ENCODE data around the gene FXR2. TPM values are rescaled to one million over a fixed set of nuclear protein-coding genes. Genes with fewer than 3 reads are reported as not detected.

FXR2 gene
- total and polyA plus RNA-seq, 2 experiments from 2014 or later = 10.9 to 24.4 TPM

- TF ChIP-seq ZNF462 (CRISPR knock-in tag; IDR thresholded peaks at IDR 0.05) = no peak
- TF ChIP-seq POLR2AphosphoS5 (IDR thresholded peaks at IDR 0.05; ENCODE audit: low read depth) = no peak
These were observed 21.5 kb upstream of the FXR2 start (continued) for GRCh38 chr17:7636163-7636562.

- H3K79me2 ChIP-seq (replicated peaks; ENCODE audit: insufficient read depth) = no peaks in the 10 kb centered on the region
- no peaks in the 10 kb centered on the region for H3K9me2 ChIP-seq (ENCODE audit: insufficient read depth)
- peaks cover 34% of the 10 kb centered on the region for H3K4me1 Mint-ChIP-seq
- H3K27ac Mint-ChIP-seq = no peak overlapping the region; the same call in 1 of the 2 replicates
- H2AFZ ChIP-seq = peak overlapping the region; percentile 53
- peaks cover 15% of the 10 kb centered on the region for H3K27me3 Mint-ChIP-seq (ENCODE audit: insufficient read depth, low read depth, poor library complexity)
- H4K20me1 ChIP-seq (replicated peaks; ENCODE audit: insufficient read depth) = no peaks in the 10 kb centered on the region
- H3K4me3 ChIP-seq = no peak overlapping the region
- H3K36me3 ChIP-seq (ENCODE audit: insufficient read depth) = no peaks in the 10 kb centered on the region
- H3K4me1 ChIP-seq (ENCODE audit: insufficient read depth) = peaks cover 7% of the 10 kb centered on the region; the same call in 1 of the 2 replicates
- ATAC-seq (peak; percentile 61), DNase-seq (ENCODE audit: low spot score) (peak; percentile 91)
- H3K4me2 ChIP-seq = peak overlapping the region; percentile 53; the same call in 1 of the 2 replicates
- no peaks in the 10 kb centered on the region for H3K36me3 Mint-ChIP-seq (ENCODE audit: low read depth)
- 0 out of 2 replicates have a peak, but pooled peaks cover 7% of the 10 kb centered on the region for H3F3A ChIP-seq (replicated peaks; ENCODE audit: low read depth)
- H3K9me3 Mint-ChIP-seq = no peaks in the 10 kb centered on the region
- H3K27ac ChIP-seq (ENCODE audit: low read depth) = no peak overlapping the region
- no peaks in the 10 kb centered on the region for H3K27me3 ChIP-seq (ENCODE audit: insufficient read depth)
- H3K4me3 Mint-ChIP-seq = no peak overlapping the region
- TF ChIP-seq NANOG (IDR thresholded peaks at IDR 0.05; ENCODE audit: borderline replicate concordance) (no peak), CREB1 (CRISPR knock-in tag; IDR thresholded peaks at IDR 0.05; ENCODE audit: low read depth) (peak; percentile 18; the same call in 1 of the 2 replicates), EZH2 (IDR thresholded peaks at IDR 0.05; ENCODE audit: low read depth, unreplicated experiment) (no peak), JUNB (IDR thresholded peaks at IDR 0.05; ENCODE audit: unreplicated experiment) (no peak), POLR2AphosphoS5 (IDR thresholded peaks at IDR 0.05; ENCODE audit: low read depth) (no peak), ZNF331 (CRISPR knock-in tag; IDR thresholded peaks at IDR 0.05; ENCODE audit: low read depth) (no peak), ZNF462 (CRISPR knock-in tag; IDR thresholded peaks at IDR 0.05) (no peak), STAT1 (IDR thresholded peaks at IDR 0.05; ENCODE audit: unreplicated experiment) (no peak)
These were observed 19.7 kb upstream of the FXR2 start for GRCh38 chr17:7634384-7634783.
